SK-N-SH (cell line): ENCODE measurements around the gene USP32. TPM values are rescaled to one million over a fixed set of nuclear protein-coding genes. Genes with fewer than 3 reads are reported as not detected.
"Not testable (repeated sequence)": the region's sequence is repeated elsewhere in the genome, so short reads cannot be mapped to it uniquely, and the experiment has no call there.

Experiments
- CTCF ChIA-PET: fragments of 300-600, 350-600 bp; formaldehyde crosslinking; extraction: SDS; loops from one replicate; lab custom pipeline; 2021; lab: Yijun Ruan, JAX
- POLR2A ChIA-PET: fragments of 350-600 bp; sonication (Branson Sonifier 250); formaldehyde crosslinking; extraction: SDS; loops from one replicate; lab custom pipeline; 2020; ENCODE audit warnings: antibody characterized with exemption, inconsistent platforms; lab: Yijun Ruan, JAX
- DNase-seq: peaks from one replicate; pipeline ENCODE4 v3.0.0; 2012
- H2AFZ ChIP-seq: fragments of 200-600 bp; sonication (generic); 2 replicates; pipeline ENCODE4 v1.8.1; 2016; ENCODE audit warnings: antibody characterized with exemption, mild to moderate bottlenecking, low read depth
- H3F3A ChIP-seq: fragments of 200-600 bp; sonication (generic); replicated peaks from 2 replicates; pipeline ENCODE3; 2016; ENCODE audit warnings: antibody characterized with exemption, mild to moderate bottlenecking; ENCODE audit not compliant: insufficient read depth
- H3K27ac ChIP-seq, 2 experiments: fragments of 200-500 bp in 1 of 2; fragments of 200-600 bp in 1 of 2; sonication (Bioruptor generic) in 1 of 2; sonication (generic), shearing (Covaris generic) in 1 of 2; 2 replicates each; pipeline versions ENCODE4 v1.5.1 to v1.6.1; 2014 to 2016; ENCODE audit warnings: low read depth in 2 of 2, inconsistent platforms in 1 of 2, low read length in 1 of 2, mild to moderate bottlenecking in 1 of 2, mixed read lengths in 1 of 2
- H3K27me3 ChIP-seq: fragments of 200-600 bp; sonication (generic), shearing (Covaris generic); 2 replicates; pipeline ENCODE4 v1.6.1; 2016; ENCODE audit warnings: mixed run types; ENCODE audit not compliant: insufficient read depth
- H3K36me3 ChIP-seq, 2 experiments: fragments of 200-500 bp in 1 of 2; fragments of 200-600 bp in 1 of 2; sonication (Bioruptor generic) in 1 of 2; sonication (generic) in 1 of 2; replicated peaks in 1 of 2; 2 replicates each; pipeline versions ENCODE3 to v1.5.1; 2014 to 2016; ENCODE audit warnings: low read length in 1 of 2, mild to moderate bottlenecking in 1 of 2; ENCODE audit not compliant: insufficient read depth in 2 of 2, control insufficient read depth in 1 of 2
- H3K4me1 ChIP-seq, 2 experiments: fragments of 200-500 bp in 1 of 2; fragments of 200-600 bp in 1 of 2; sonication (Bioruptor generic) in 1 of 2; sonication (generic), shearing (Covaris generic) in 1 of 2; 2 replicates each; pipeline versions ENCODE4 v1.5.1 to v1.6.1; 2014 to 2016; ENCODE audit warnings: low read depth in 1 of 2, low read length in 1 of 2, mixed run types in 1 of 2; ENCODE audit not compliant: insufficient read depth in 2 of 2, control insufficient read depth in 1 of 2
- H3K4me2 ChIP-seq: fragments of 200-600 bp; sonication (generic), shearing (Covaris generic); 2 replicates; pipeline ENCODE4 v1.6.1; 2017; ENCODE audit warnings: mixed run types
- H3K4me3 ChIP-seq, 2 experiments: fragments of 200-500 bp in 1 of 2; fragments of 200-600 bp in 1 of 2; sonication (Bioruptor generic) in 1 of 2; sonication (generic), shearing (Covaris generic) in 1 of 2; 2 replicates each; pipeline versions ENCODE4 v1.5.1 to v1.8.1; 2014 to 2016; ENCODE audit warnings: low read depth in 2 of 2, inconsistent platforms in 1 of 2, low read length in 1 of 2, mild to moderate bottlenecking in 1 of 2, mixed read lengths in 1 of 2, moderate library complexity in 1 of 2
- H3K79me2 ChIP-seq: fragments of 200-600 bp; sonication (generic); 2 replicates; pipeline ENCODE4 v1.8.1; 2017; ENCODE audit warnings: mild to moderate bottlenecking; ENCODE audit not compliant: insufficient read depth
- H3K9ac ChIP-seq: fragments of 200-600 bp; sonication (generic); 2 replicates; pipeline ENCODE4 v1.6.1; 2017; ENCODE audit warnings: mixed run types
- H3K9me2 ChIP-seq: fragments of 200-600 bp; sonication (generic); 2 replicates; pipeline ENCODE4 v1.6.1; 2017; ENCODE audit warnings: mixed run types
- H3K9me3 ChIP-seq: fragments of 200-600 bp; sonication (generic); 2 replicates; pipeline ENCODE4 v1.6.1; 2017; ENCODE audit warnings: mixed run types, mild to moderate bottlenecking, moderate library complexity
- H4K20me1 ChIP-seq: fragments of 200-600 bp; sonication (generic); 2 replicates; pipeline ENCODE4 v1.6.1; 2017; ENCODE audit warnings: mild to moderate bottlenecking, mixed run types; ENCODE audit not compliant: insufficient read depth
- GATA2 ChIP-seq: sonication (generic); formaldehyde crosslinking; IDR thresholded peaks from 2 replicates; pipeline ENCODE4 v1.5.0; 2020; ENCODE audit warnings: mild to moderate bottlenecking, missing genetic modification reagents
- MAX ChIP-seq: IDR thresholded peaks from 2 replicates; pipeline ENCODE4 v1.4.0; 2012; ENCODE audit warnings: low read depth
- PBX3 ChIP-seq: IDR thresholded peaks from 2 replicates; pipeline ENCODE4; 2012
- USF1 ChIP-seq: IDR thresholded peaks from 2 replicates; pipeline ENCODE4 v1.4.0; 2012; ENCODE audit warnings: low read depth, borderline replicate concordance
- WGBS: methylation state at CpG from one replicate; pipeline ENCODE4 v1.1.6; 2017; ENCODE audit warnings: low lambda C conversion rate; 5-methylcytosine and 5-hydroxymethylcytosine counted together
- polyA plus RNA-seq, 3 experiments: library from polyadenylated mRNA; depleted of rRNA; stranded (reverse); fragments of >200 nt; gene quantifications; 2 replicates each; pipeline ENCODE4 v1.2.3, GENCODE V29; 2012

USP32 gene
- polyA plus RNA-seq, 1 of the 3 experiments (the other 2 are of a cell fraction): 25.6 TPM

GRCh38 chr17:60223456-60223855, 168.5 kb downstream of the USP32 start:
- no peaks in the 10 kb centered on the region for H3K9me2 ChIP-seq
- DNase-seq: no peak
- H3K4me2 ChIP-seq: no peak overlapping the region
- H4K20me1 ChIP-seq: no peaks in the 10 kb centered on the region
- 73% methylated on average over 1 of the region's 1 CpG for WGBS
- peaks cover 30 to 59% of the 10 kb centered on the region in 2 experiments for H3K36me3 ChIP-seq
- H3K79me2 ChIP-seq: no peaks in the 10 kb centered on the region
- no peaks in the 10 kb centered on the region for H3K9me3 ChIP-seq
- TF ChIP-seq PBX3 (no peak), USF1 (no peak), GATA2 (CRISPR knock-in tag) (no peak), MAX (no peak)
- TF ChIP-seq, all 33 proteins: peak for 0
- Histone ChIP-seq H3F3A (no peaks in the 10 kb centered on the region), H3K4me1 (no peaks in the 10 kb centered on the region; a peak in 1 of 4 replicates), H3K27me3 (no peaks in the 10 kb centered on the region), H2AFZ (no peak overlapping the region), H3K9ac (no peak overlapping the region), H3K4me3 (no peak overlapping the region), H3K27ac (no peak overlapping the region)
- ChIA-PET POLR2A (no interaction called here), CTCF (interaction anchor here (1.1 to 2.2 kb wide), 3 partner anchors 81 to 198 kb away, joined by 3 to 12 read pairs (median 4); partner anchors contain the start of gene CHCT1)

- CTCF ChIA-PET, H3K9me2 ChIP-seq: not testable (repeated sequence)
Observed at GRCh38 chr17:60218774-60219173, 173.2 kb downstream of the USP32 start.

GRCh38 chr17:60215895-60216294, 176.0 kb downstream of the USP32 start:
- CTCF ChIA-PET, H3K4me2 ChIP-seq, H3K79me2 ChIP-seq, H3K27ac ChIP-seq, H3K9ac ChIP-seq, H3K9me2 ChIP-seq, H3K27me3 ChIP-seq, H3F3A ChIP-seq, H3K4me3 ChIP-seq, H3K9me3 ChIP-seq, H4K20me1 ChIP-seq, H3K4me1 ChIP-seq, POLR2A ChIA-PET, H2AFZ ChIP-seq, DNase-seq: not testable (repeated sequence)
- peaks cover 4 to 22% of the 10 kb centered on the region in 2 experiments for H3K36me3 ChIP-seq
- 40% methylated on average over 1 of the region's 2 CpGs for WGBS

More at GRCh38 chr17:60218774-60219173, 173.2 kb downstream of the USP32 start:
- H3K27ac ChIP-seq, DNase-seq, POLR2A ChIA-PET, H3K4me1 ChIP-seq, H2AFZ ChIP-seq, H3K9me3 ChIP-seq, H3K79me2 ChIP-seq, H3K9ac ChIP-seq, H3F3A ChIP-seq, H3K4me2 ChIP-seq, H3K27me3 ChIP-seq, H3K4me3 ChIP-seq, H4K20me1 ChIP-seq: not testable (repeated sequence)
- 94% methylated on average over 2 of the region's 2 CpGs for WGBS
- peaks cover 17 to 43% of the 10 kb centered on the region in 2 experiments for H3K36me3 ChIP-seq

- H3K4me1 ChIP-seq, H3K9ac ChIP-seq, H3K9me2 ChIP-seq, H3K4me3 ChIP-seq, H3K4me2 ChIP-seq, H3K27me3 ChIP-seq, CTCF ChIA-PET, H4K20me1 ChIP-seq, H2AFZ ChIP-seq, H3F3A ChIP-seq, H3K9me3 ChIP-seq, H3K27ac ChIP-seq, H3K79me2 ChIP-seq, DNase-seq, POLR2A ChIA-PET: not testable (repeated sequence)
- H3K36me3 ChIP-seq: peaks cover 9 to 37% of the 10 kb centered on the region in 2 experiments
Observed at GRCh38 chr17:60211282-60211681, 180.7 kb downstream of the USP32 start.

- H3K9me2 ChIP-seq, POLR2A ChIA-PET, DNase-seq, H4K20me1 ChIP-seq, H3K4me1 ChIP-seq, H3F3A ChIP-seq, H3K9me3 ChIP-seq, H3K27me3 ChIP-seq, H2AFZ ChIP-seq, H3K27ac ChIP-seq, H3K4me2 ChIP-seq, H3K79me2 ChIP-seq, H3K4me3 ChIP-seq, CTCF ChIA-PET, H3K9ac ChIP-seq: not testable (repeated sequence)
- H3K36me3 ChIP-seq: peaks cover 9 to 43% of the 10 kb centered on the region in 2 experiments
- 100% methylated on average over 1 of the region's 1 CpG for WGBS
Observed at GRCh38 chr17:60208302-60208701, 183.6 kb downstream of the USP32 start.
